PC-3 (cell line): ENCODE measurements around the gene RNF32. TPM values are rescaled to one million over a fixed set of nuclear protein-coding genes. Genes with fewer than 3 reads are reported as not detected.

Experiments used
- ATAC-seq: fragments of 200-7000 bp; cut with Tn5 transposase; 2 replicates; pipeline ENCODE4 v1.9.1; 2020; ENCODE audit warnings: mild to moderate bottlenecking, moderate library complexity
- BruUV-seq: library from RNA; stranded (reverse); fragments of 400-500 nt; replicated peaks from 2 replicates; lab custom pipeline; 2021; lab: Mats Ljungman, UMichigan
- CTCF ChIA-PET: fragments of 300-600 bp; sonication (Branson Sonifier 250); formaldehyde crosslinking; loops from one replicate; lab custom pipeline; 2022; ENCODE audit warnings: antibody characterized with exemption; lab: Charles Lee
- POLR2A ChIA-PET: fragments of 300-600 bp; sonication (Branson Sonifier 250); formaldehyde crosslinking; loops from one replicate; lab custom pipeline; 2022; ENCODE audit warnings: antibody characterized with exemption; ENCODE audit not compliant: unreplicated experiment; lab: Charles Lee
- DNase-seq: peaks from one replicate; pipeline ENCODE4 v3.0.0-alpha.2; 2015
- H2AFZ ChIP-seq: fragments of 300-600 bp; sonication (generic); 2 replicates; pipeline ENCODE4 v1.6.0; 2016; ENCODE audit warnings: antibody characterized with exemption, low read length
- H3F3A ChIP-seq: fragments of 300-600 bp; sonication (generic); one replicate; pipeline ENCODE4 v1.6.0; 2017; ENCODE audit warnings: antibody characterized with exemption, low read length, control low read depth, mild to moderate bottlenecking; ENCODE audit not compliant: unreplicated experiment
- H3K27ac ChIP-seq: fragments of 300-600 bp; sonication (generic); 2 replicates; pipeline ENCODE4 v1.5.1; 2016; ENCODE audit warnings: mild to moderate bottlenecking, low read length
- H3K27me3 ChIP-seq: fragments of 300-600 bp; sonication (generic); 2 replicates; pipeline ENCODE4 v1.6.1; 2016; ENCODE audit warnings: low read length, mixed read lengths
- H3K36me3 ChIP-seq: fragments of 300-600 bp; sonication (generic); 2 replicates; pipeline ENCODE4 v1.6.1; 2016; ENCODE audit warnings: low read depth, mixed run types, low read length, mixed read lengths
- H3K4me1 ChIP-seq: fragments of 300-600 bp; sonication (generic); 2 replicates; pipeline ENCODE4 v1.5.1; 2016; ENCODE audit warnings: low read length; ENCODE audit not compliant: insufficient read depth
- H3K4me2 ChIP-seq: fragments of 300-600 bp; sonication (generic); 2 replicates; pipeline ENCODE4 v1.6.0; 2016; ENCODE audit warnings: low read length
- H3K4me3 ChIP-seq: fragments of 300-600 bp; sonication (generic); 2 replicates; pipeline ENCODE4 v1.5.1; 2016; ENCODE audit warnings: mild to moderate bottlenecking, low read length, mixed read lengths
- H3K79me2 ChIP-seq: fragments of 300-600 bp; sonication (generic); 2 replicates; pipeline ENCODE4 v1.6.1; 2017; ENCODE audit warnings: low read length, mixed read lengths
- H3K9ac ChIP-seq: fragments of 300-600 bp; sonication (generic); 2 replicates; pipeline ENCODE4 v1.6.0; 2016; ENCODE audit warnings: mild to moderate bottlenecking, low read length
- H3K9me2 ChIP-seq: fragments of 300-600 bp; sonication (generic); replicated peaks from 2 replicates; pipeline ENCODE4 v1.6.1; 2016; ENCODE audit warnings: mixed run types, low read length, mixed read lengths
- H3K9me3 ChIP-seq: fragments of 300-600 bp; sonication (generic); 2 replicates; pipeline ENCODE4 v1.6.1; 2016; ENCODE audit warnings: low read length, mixed read lengths
- H4K20me1 ChIP-seq: fragments of 300-600 bp; sonication (generic); 2 replicates; pipeline ENCODE4 v1.6.1; 2016; ENCODE audit warnings: low read length, mixed read lengths
- CTCF ChIP-seq: fragments of 300-600 bp; sonication (generic); conservative IDR thresholded peaks from 2 replicates; pipeline ENCODE4 v1.5.1; 2017; ENCODE audit warnings: antibody characterized with exemption, low read depth, mild to moderate bottlenecking, low read length
- EZH2 ChIP-seq: fragments of 300-600 bp; sonication (generic); IDR thresholded peaks from one replicate; pipeline ENCODE4 v1.6.1; 2017; ENCODE audit warnings: antibody characterized with exemption, mild to moderate bottlenecking, low read length; ENCODE audit not compliant: unreplicated experiment
- EZH2phosphoT487 ChIP-seq: fragments of 300-600 bp; sonication (generic); IDR thresholded peaks from 2 replicates; pipeline ENCODE4 v1.6.1; 2018; ENCODE audit warnings: mild to moderate bottlenecking, antibody characterized with exemption, low read length, borderline replicate concordance
- intact Hi-C: fragments of 100-400 bp; cut with micrococcal nuclease; formaldehyde crosslinking; loops from 2 replicates; pipeline ENCODE4 v1.9.0; 2023
- total RNA-seq: library from RNA; depleted of rRNA; stranded (reverse); fragments of >200 nt; gene quantifications from 2 replicates; pipeline ENCODE4 v1.2.3, GENCODE V29; 2014

The RNF32 gene
- total RNA-seq, 1 experiment from 2014 or later, result 1.7 TPM

- Histone ChIP-seq H3K27ac (no peak overlapping the region), H4K20me1 (no peaks in the 10 kb centered on the region), H3K36me3 (no peaks in the 10 kb centered on the region), H3K4me1 (no peaks in the 10 kb centered on the region), H3K27me3 (no peaks in the 10 kb centered on the region), H3K9me2 (no peaks in the 10 kb centered on the region), H3K4me3 (no peak overlapping the region), H3K4me2 (no peak overlapping the region), H3K9ac (no peak overlapping the region), H2AFZ (no peak overlapping the region), H3K79me2 (no peaks in the 10 kb centered on the region), H3F3A (no peaks in the 10 kb centered on the region), H3K9me3 (no peaks in the 10 kb centered on the region)
- ChIA-PET POLR2A (no interaction called here), CTCF (no interaction called here)
- ATAC-seq (no peak), DNase-seq (no peak)
- no peak for TF ChIP-seq EZH2phosphoT487
- TF ChIP-seq EZH2, result no peak
- TF ChIP-seq CTCF, result no peak
- no TSS peak for BruUV-seq
- intact Hi-C loops, result no loop called here
Measured at GRCh38 chr7:156604836-156605695, 35.5 kb upstream of the RNF32 start.

- Histone ChIP-seq H3F3A (no peaks in the 10 kb centered on the region), H3K9me2 (no peaks in the 10 kb centered on the region), H3K4me1 (no peaks in the 10 kb centered on the region), H3K9ac (no peak overlapping the region), H3K27ac (no peak overlapping the region), H3K9me3 (no peaks in the 10 kb centered on the region), H4K20me1 (no peaks in the 10 kb centered on the region), H3K4me2 (no peak overlapping the region), H3K4me3 (no peak overlapping the region), H3K79me2 (no peaks in the 10 kb centered on the region), H3K27me3 (no peaks in the 10 kb centered on the region), H2AFZ (no peak overlapping the region), H3K36me3 (no peaks in the 10 kb centered on the region)
- intact Hi-C loops, result no loop called here
- CTCF ChIA-PET, result no interaction called here
- TF ChIP-seq EZH2, result no peak
- TF ChIP-seq CTCF, result no peak
- TF ChIP-seq EZH2phosphoT487, result no peak
- ATAC-seq (no peak), DNase-seq (no peak)
- POLR2A ChIA-PET, result no interaction called here
- no TSS peak for BruUV-seq
Measured at GRCh38 chr7:156606135-156606534, 34.4 kb upstream of the RNF32 start.

- Histone ChIP-seq H3K4me2 (no peak overlapping the region), H3K4me1 (no peaks in the 10 kb centered on the region), H4K20me1 (no peaks in the 10 kb centered on the region), H3K9ac (no peak overlapping the region), H2AFZ (no peak overlapping the region), H3K27ac (no peak overlapping the region), H3K36me3 (no peaks in the 10 kb centered on the region), H3K79me2 (no peaks in the 10 kb centered on the region), H3K27me3 (no peaks in the 10 kb centered on the region), H3K4me3 (no peak overlapping the region), H3K9me2 (no peaks in the 10 kb centered on the region), H3F3A (no peaks in the 10 kb centered on the region), H3K9me3 (no peaks in the 10 kb centered on the region)
- no peak for TF ChIP-seq EZH2phosphoT487
- no peak for TF ChIP-seq EZH2
- no peak for TF ChIP-seq CTCF
- intact Hi-C loops, result no loop called here
- DNase-seq (no peak), ATAC-seq (no peak)
- BruUV-seq, result no TSS peak
- ChIA-PET POLR2A (no interaction called here), CTCF (no interaction called here)
Measured at GRCh38 chr7:156606691-156607331, 33.8 kb upstream of the RNF32 start.
